G401 (cell line): ENCODE results near the gene SPOCK3. TPM values are rescaled to one million over a fixed set of nuclear protein-coding genes. Genes with fewer than 3 reads are reported as not detected.
"Not testable (repeated sequence)": the region's sequence is repeated elsewhere in the genome, so short reads cannot be mapped to it uniquely, and the experiment has no call there.

Experiments
- DNase-seq: peaks from one replicate; pipeline ENCODE4 v3.0.0-alpha.2; 2015; ENCODE audit warnings: low spot score
- in situ Hi-C: cut with HindIII; loops from 2 replicates; pipeline ENCODE4 v1.10.0; 2016; ENCODE audit warnings: low sequenced_read_pairs, mixed read lengths
- total RNA-seq: library from RNA; depleted of rRNA; stranded (reverse); fragments of >200 nt; shearing (Covaris generic); gene quantifications from 2 replicates; pipeline ENCODE4 v1.2.3, GENCODE V29; 2014; rRNA removed

SPOCK3 gene
- not detected in 2 replicates for total RNA-seq

GRCh38 chr4:167234316-167234881 lies at the start of gene SPOCK3:
TSS of gene SPOCK3 (minus strand) at chr4:167234494.
- in situ Hi-C loops = no loop called here
- DNase-seq = no peak

GRCh38 chr4:167282171-167282864 lies 48.0 kb upstream of the SPOCK3 start:
- in situ Hi-C loops = no loop called here
- no peak for DNase-seq

DNA sequence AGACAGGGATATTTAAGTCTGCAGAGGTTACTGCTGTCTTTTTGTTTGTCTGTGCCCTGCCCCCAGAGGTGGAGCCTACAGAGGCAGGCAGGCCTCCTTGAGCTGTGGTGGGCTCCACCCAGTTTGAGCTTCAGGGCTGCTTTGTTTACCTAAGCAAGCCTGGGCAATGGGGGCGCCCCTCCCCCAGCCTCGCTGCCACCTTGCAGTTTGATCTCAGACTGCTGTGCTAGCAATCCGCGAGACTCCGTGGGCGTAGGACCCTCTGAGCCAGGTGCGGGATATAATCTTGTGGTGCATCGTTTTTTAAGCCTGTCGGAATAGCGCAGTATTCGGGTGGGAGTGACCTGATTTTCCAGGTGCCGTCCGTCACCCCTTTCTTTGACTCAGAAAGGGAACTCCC lies 47.3 kb upstream of the SPOCK3 start:
- in situ Hi-C loops, DNase-seq: not testable (repeated sequence)

DNA sequence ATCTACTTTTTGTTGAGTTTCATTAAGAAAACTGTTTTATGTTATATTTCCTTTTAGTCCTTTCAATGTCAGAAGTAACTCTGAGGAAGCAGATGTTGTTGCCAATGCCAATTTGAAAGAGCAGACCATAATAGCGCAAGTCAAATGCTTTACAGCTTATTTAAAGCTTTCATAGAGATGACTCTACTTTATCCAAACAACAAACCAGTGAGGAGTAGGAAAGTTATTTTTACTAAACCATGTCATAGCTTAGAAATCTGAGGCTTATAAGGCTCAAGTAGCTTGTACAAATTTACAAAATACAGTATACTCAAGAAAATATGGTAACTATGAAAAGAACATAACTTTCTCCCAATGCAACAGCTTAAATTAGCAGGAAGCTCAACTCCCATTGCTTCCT lies 40.1 kb upstream of the SPOCK3 start:
- in situ Hi-C loops = no loop called here
- DNase-seq = no peak

DNA sequence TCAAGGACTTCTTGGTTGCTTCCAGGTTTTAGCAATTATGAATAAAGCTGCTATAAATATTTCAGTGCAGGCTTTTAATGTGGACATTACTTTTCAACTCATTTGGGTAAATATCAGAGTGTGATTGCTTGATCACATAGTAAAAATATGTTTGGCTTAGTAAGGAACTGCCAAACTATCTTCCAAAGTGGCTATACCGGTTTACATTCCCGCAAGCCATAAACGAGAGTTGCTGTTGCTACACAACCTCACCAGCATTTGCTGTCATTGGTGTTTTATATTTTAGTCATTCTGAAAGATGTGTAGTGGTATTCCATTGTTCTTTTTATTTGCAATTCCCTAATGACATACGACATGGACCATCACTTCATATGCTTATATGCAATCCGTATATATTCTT lies 30.9 kb upstream of the SPOCK3 start:
- in situ Hi-C loops = no loop called here
- no peak for DNase-seq

GRCh38 chr4:167248271-167248670 lies 14.0 kb upstream of the SPOCK3 start:
- in situ Hi-C loops = no loop called here
- no peak for DNase-seq

- in situ Hi-C loops = no loop called here
- no peak for DNase-seq
These were observed 5.3 kb upstream of the SPOCK3 start for GRCh38 chr4:167239627-167240026.

DNA sequence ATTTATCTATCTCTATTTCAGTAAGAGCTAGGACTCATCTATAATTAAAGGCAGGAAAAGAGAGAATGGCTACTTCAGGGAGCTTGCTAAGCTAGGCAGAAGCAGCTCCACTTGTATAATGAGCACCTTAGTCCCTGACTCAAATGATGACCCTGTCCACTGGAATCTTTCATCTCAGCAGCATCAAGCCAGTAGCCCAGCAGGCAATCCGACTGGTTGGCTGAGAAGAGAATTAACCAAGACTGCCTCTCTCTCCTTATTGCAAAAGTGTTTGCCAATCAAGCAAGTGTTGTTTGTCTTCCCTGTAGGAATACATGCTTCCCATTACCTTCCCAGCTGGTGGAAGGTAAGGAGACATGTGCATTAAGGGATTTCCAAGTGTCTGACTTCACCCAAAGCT lies 3.9 kb upstream of the SPOCK3 start:
- in situ Hi-C loops = no loop called here
- no peak for DNase-seq

DNA sequence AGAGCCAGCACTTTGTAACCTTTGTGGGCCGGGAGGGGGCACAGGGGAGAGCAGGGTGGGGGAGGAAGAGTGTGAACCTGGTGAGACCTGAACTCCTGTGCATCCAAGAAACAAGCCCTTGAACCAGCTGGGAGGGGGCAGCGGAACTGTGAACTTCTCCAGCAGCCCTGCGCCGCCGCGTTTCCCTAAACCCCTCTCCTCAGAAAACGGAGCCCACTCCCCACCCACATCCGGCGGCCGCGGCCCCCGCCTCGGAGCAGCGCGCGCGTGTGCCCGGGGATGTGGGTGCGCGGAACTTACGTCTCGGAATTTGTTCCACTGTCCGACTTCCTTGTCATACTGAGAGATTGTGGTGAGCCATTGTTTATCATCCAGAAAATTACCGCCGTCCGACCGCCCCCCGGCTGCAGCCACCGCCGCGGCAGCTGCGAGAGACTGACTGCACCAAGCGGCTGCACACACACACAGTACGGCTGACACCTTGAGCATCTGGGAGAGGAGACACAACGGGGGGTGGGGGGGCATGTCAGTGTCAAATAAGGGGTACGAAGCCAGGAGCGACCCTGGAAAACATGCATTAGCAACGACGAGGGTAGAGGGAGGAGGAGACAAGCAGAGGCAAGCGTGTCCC lies 494 bp downstream of the SPOCK3 start:
- in situ Hi-C loops = no loop called here
- no peak for DNase-seq

DNA sequence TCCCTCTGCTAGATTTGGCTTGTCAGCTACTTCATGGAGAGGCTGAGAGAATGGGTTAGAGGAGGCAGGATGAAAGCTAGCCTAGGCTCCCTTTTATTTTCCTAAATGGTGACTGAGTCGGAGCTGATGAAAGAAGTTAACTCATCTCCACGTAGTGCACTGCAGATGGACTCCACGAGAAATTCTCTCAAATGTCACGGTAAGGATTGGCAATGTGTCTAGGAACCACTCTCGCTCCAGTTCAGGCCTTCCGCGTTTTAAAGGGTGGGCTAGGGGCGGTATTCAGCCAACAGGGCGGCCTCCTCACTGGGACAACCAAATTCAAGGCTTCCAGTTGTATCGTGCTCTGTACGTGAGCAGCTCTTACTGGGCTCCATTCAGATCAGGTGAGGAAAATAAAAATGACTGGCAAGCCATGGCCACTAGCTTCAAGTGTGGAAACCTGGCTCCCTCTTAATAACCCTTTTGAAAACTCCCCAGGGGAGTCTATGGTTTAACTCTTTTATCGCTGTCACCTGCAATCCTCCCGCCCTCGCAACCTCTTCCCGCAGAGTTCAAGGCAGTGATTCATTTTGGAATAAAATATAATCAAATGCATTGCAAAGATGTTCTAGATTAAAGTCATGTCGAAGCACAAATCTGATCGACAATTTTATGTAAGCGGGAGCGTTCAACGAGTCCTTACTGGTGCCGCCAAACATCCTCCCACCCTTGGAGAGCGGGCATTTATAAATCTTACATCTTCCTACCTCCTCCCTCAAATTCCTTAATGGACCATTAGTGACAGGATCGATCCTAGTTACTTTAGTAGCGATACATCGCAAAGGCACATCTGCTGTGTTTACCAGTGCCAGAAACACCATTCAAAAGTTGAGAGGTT lies 1.2 kb downstream of the SPOCK3 start:
- in situ Hi-C loops = no loop called here
- DNase-seq = no peak

DNA sequence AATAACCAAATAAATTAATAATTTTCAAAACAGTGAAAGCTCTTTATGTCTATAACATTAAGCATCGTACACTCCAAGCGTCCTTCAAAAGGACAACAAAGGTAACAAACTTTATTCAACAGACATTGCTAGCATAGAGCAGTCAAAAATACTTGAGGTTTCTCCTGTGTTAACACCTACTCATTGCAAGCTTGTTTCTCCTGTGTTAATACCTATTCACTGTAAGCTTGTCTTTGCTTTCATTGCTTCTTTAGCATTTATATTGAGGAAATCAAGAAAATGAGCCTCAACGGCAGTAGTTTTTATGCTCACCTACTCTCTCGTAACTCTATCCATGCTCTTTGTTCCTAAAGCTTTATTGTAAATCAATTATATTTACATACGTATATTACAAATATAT lies 3.5 kb downstream of the SPOCK3 start:
- in situ Hi-C loops = no loop called here
- no peak for DNase-seq

DNA sequence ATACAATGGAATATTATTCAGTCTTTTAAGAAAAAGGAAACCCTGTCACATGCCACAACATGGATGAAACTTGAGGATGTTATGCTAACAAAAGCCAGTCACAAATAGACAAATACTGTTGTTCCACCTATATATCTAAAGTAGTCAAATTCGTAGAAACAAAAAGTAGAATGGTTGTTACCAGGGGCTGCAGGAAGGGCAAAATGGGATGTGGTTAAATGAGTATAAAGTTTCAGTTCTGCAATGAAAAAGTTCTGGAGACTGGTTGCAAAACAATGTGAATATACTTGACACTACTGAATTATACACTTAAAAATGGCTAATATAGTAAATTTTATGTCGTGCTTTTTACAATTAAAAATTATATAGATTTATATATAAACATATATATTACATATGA lies 12.2 kb downstream of the SPOCK3 start:
- no peak for DNase-seq
- in situ Hi-C loops = no loop called here

DNA sequence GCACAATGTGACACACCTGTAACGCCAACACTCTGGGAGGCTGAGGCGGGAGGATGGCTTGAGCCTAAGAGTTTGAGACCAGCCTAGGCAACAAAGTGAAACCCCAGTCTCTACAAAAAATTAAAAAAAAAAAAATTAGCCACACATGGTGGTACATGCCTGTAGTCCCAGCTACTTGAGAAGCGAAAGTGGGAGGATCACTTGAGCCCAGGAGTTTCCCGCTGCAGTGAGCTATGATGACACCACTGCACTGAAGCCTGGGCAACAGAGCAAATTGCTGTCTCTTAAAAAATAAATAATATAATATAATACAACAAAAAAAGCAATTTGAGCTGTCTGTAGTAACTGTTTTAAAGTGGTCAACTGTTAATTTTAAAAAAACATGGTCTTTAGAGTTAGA lies 13.2 kb downstream of the SPOCK3 start:
- no peak for DNase-seq
- in situ Hi-C loops = no loop called here

DNA sequence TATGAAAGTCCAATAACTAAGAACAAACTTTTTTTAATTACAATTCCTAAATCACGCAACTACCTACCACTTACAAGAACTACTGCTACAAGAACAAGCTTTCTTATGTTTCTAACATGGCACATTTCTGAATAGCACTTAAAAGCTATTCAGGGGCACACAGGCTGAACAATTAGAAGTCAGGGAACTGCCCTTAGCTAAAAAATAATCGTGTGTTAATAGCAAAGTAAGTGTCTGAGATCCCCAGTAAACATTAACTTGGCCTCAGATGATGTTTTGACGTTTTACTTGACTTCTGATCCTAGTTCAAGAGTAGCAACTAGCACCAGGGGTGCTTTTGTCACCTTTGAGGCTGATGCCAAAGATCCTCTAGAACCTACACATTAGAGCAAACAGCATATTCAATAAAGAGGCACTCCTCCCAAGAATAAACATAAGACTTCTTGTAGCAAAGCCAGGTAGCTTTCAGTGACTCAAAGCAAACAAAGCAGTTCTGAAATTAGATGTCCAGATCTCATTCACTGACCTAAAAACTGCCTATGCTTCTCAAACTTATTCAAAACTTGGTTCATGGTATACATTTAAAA lies 16.2 kb downstream of the SPOCK3 start:
- in situ Hi-C loops = no loop called here
- DNase-seq = no peak

- in situ Hi-C loops = no loop called here
- DNase-seq = no peak
These were observed 17.5 kb downstream of the SPOCK3 start for GRCh38 chr4:167216783-167217182.

DNA sequence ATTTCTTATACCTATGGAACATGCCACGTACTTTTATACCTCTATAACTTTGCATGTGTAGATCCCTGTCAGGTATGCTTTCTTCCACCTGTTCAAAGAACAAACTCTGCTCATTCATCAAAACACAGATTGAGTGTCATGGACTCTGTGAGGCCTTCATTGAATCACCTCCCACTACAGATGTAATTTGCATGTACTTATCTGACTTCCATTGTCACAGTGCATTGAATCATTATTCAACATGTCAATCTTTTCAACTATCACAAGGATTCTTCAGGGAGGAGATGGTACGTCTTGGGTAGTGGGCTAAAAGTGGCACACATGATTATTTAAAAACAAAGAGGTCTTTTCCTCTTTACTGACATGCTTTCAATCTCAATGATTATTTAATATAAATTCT lies 24.1 kb downstream of the SPOCK3 start:
- DNase-seq = no peak
- in situ Hi-C loops = no loop called here

GRCh38 chr4:167196344-167197012 lies 37.8 kb downstream of the SPOCK3 start:
- no peak for DNase-seq
- in situ Hi-C loops = no loop called here

- no peak for DNase-seq
- in situ Hi-C loops = no loop called here
These were observed 43.9 kb downstream of the SPOCK3 start for GRCh38 chr4:167190379-167190778.

- in situ Hi-C loops = no loop called here
These were observed 48.8 kb downstream of the SPOCK3 start for GRCh38 chr4:167185465-167185864.

More at GRCh38 chr4:167185465-167185864, 48.8 kb downstream of the SPOCK3 start:
- DNase-seq = no peak
